Ureter (tissue), 1 donor: ENCODE results near the gene MAPK4. TPM values are rescaled to one million over a fixed set of nuclear protein-coding genes. Genes with fewer than 3 reads are reported as not detected.
"Not testable (repeated sequence)": the region's sequence is repeated elsewhere in the genome, so short reads cannot be mapped to it uniquely, and the experiment has no call there.

ENCODE experiments used
- DNase-seq: peaks from one replicate; pipeline ENCODE4 v3.0.0-alpha.2; 2020; ENCODE audit warnings: low spot score
- total RNA-seq: library from RNA; stranded (reverse); gene quantifications from one replicate; pipeline ENCODE4 v1.2.4, GENCODE V29; 2023
- donor health status: DM: yes; HTN: yes; CAD: no.

The MAPK4 gene
- 14.3 TPM for total RNA-seq

GRCh38 chr18:50559752-50560680 is at the start of gene MAPK4:
Gene MAPK4, plus strand, starts transcription at chr18:50560087. Its CDS starts 103,872 bp downstream, at chr18:50663959.
- DNase-seq: peak; percentile 51

GRCh38 chr18:50517277-50517676 is 42.6 kb upstream of the MAPK4 start:
- not testable (repeated sequence) for DNase-seq

GRCh38 chr18:50518787-50519546 is 40.9 kb upstream of the MAPK4 start:
- no peak for DNase-seq

- no peak for DNase-seq
These were observed 36.7 kb upstream of the MAPK4 start for GRCh38 chr18:50523165-50523564.

GRCh38 chr18:50527636-50528307 is 32.1 kb upstream of the MAPK4 start:
- DNase-seq: no peak

- DNase-seq: no peak
These were observed 31.1 kb upstream of the MAPK4 start for GRCh38 chr18:50528806-50529205.

- not testable (repeated sequence) for DNase-seq
These were observed 26.1 kb upstream of the MAPK4 start for GRCh38 chr18:50533822-50534221.

- not testable (repeated sequence) for DNase-seq
These were observed 15.4 kb upstream of the MAPK4 start for GRCh38 chr18:50544476-50544875.

- DNase-seq: no peak
These were observed 14.0 kb upstream of the MAPK4 start for GRCh38 chr18:50545936-50546335.

GRCh38 chr18:50548160-50548559 is 11.7 kb upstream of the MAPK4 start:
- DNase-seq: no peak

GRCh38 chr18:50551651-50552050 is 8.2 kb upstream of the MAPK4 start:
- DNase-seq: not testable (repeated sequence)

- DNase-seq: no peak
These were observed 1.7 kb upstream of the MAPK4 start for GRCh38 chr18:50558157-50558556.

- DNase-seq: no peak
These were observed 737 bp upstream of the MAPK4 start for GRCh38 chr18:50558948-50559751.

- DNase-seq: peak; percentile 48
These were observed 1.1 kb downstream of the MAPK4 start for GRCh38 chr18:50560681-50561629.

GRCh38 chr18:50562258-50562657 is 2.4 kb downstream of the MAPK4 start:
- not testable (repeated sequence) for DNase-seq

GRCh38 chr18:50562686-50563085 is 2.8 kb downstream of the MAPK4 start:
- DNase-seq: no peak

- no peak for DNase-seq
These were observed 3.5 kb downstream of the MAPK4 start for GRCh38 chr18:50563376-50563775.

GRCh38 chr18:50569930-50570329 is 10.0 kb downstream of the MAPK4 start:
- DNase-seq: no peak

GRCh38 chr18:50571606-50572005 is 11.7 kb downstream of the MAPK4 start:
- DNase-seq: no peak

- not testable (repeated sequence) for DNase-seq
These were observed 13.3 kb downstream of the MAPK4 start for GRCh38 chr18:50573196-50573595.
